HCT116 (cell line): ENCODE measurements around the gene HNF4A. TPM values are rescaled to one million over a fixed set of nuclear protein-coding genes. Genes with fewer than 3 reads are reported as not detected.

ENCODE experiments used
- ATAC-seq: fragments of 200-7000 bp; cut with Tn5 transposase; 2 replicates; pipeline ENCODE4 v1.9.1; 2020; ENCODE audit warnings: mild to moderate bottlenecking, moderate library complexity
- BruUV-seq: library from RNA; stranded (reverse); fragments of 400-500 nt; replicated peaks from 2 replicates; lab custom pipeline; 2021; lab: Mats Ljungman, UMichigan
- CTCF ChIA-PET: fragments of 300-600 bp; sonication (Branson Sonifier 250); formaldehyde crosslinking; loops from one replicate; lab custom pipeline; 2021; ENCODE audit warnings: antibody characterized with exemption; lab: Charles Lee
- POLR2A ChIA-PET: fragments of 300-600, 350-600 bp; sonication (Branson Sonifier 250); formaldehyde crosslinking; loops from one replicate; lab custom pipeline; 2021; ENCODE audit warnings: antibody characterized with exemption; lab: Charles Lee
- RAD21 ChIA-PET, 2 experiments: fragments of 300-600 bp; sonication (Branson Sonifier 250); formaldehyde crosslinking; loops; one replicate each; lab custom pipeline; 2023; ENCODE audit warnings: low total read pairs in 2 of 2; ENCODE audit not compliant: uncharacterized antibody in 2 of 2, unreplicated experiment in 2 of 2, low non-redundant PET in 1 of 2; lab: Charles Lee
- DNase-seq: peaks from one replicate; pipeline ENCODE4 v3.0.0-alpha.2; 2010; ENCODE audit warnings: low read depth, low spot score
- H2AFZ ChIP-seq: fragments of 200-600 bp; shearing (Covaris generic), sonication (generic); 2 replicates; pipeline ENCODE4 v1.6.1; 2017; ENCODE audit warnings: low read depth, mixed run types, mixed read lengths, antibody characterized with exemption, low read length; ENCODE audit not compliant: poor library complexity, severe bottlenecking
- H3K27ac ChIP-seq: 2 replicates; pipeline ENCODE4 v1.5.1; 2012; ENCODE audit warnings: low read depth, low read length
- H3K27me3 ChIP-seq: fragments of 200-600 bp; sonication (generic); 2 replicates; pipeline ENCODE4 v1.6.1; 2016; ENCODE audit warnings: mixed run types, low read length, mixed read lengths; ENCODE audit not compliant: insufficient read depth
- H3K36me3 ChIP-seq, 2 experiments: fragments of 200-500 bp in 1 of 2; fragments of 200-600 bp in 1 of 2; sonication (Bioruptor generic) in 1 of 2; sonication (generic) in 1 of 2; 2 replicates each; pipeline versions ENCODE4 v1.5.1 to v1.6.1; 2014 to 2016; ENCODE audit warnings: low read length in 2 of 2, inconsistent platforms in 1 of 2, mixed read lengths in 1 of 2, mixed run types in 1 of 2; ENCODE audit not compliant: insufficient read depth in 2 of 2, control insufficient read depth in 1 of 2
- H3K4me1 ChIP-seq, 2 experiments: fragments of 200-600 bp in 1 of 2; sonication (generic) in 1 of 2; 2 replicates each; pipeline versions ENCODE4 v1.5.1 to v1.6.1; 2012 to 2017; ENCODE audit warnings: low read length in 2 of 2, inconsistent platforms in 1 of 2, mild to moderate bottlenecking in 1 of 2, mixed read lengths in 1 of 2, mixed run types in 1 of 2, moderate library complexity in 1 of 2; ENCODE audit not compliant: insufficient read depth in 2 of 2, control insufficient read depth in 1 of 2
- H3K4me2 ChIP-seq: fragments of 200-600 bp; sonication (generic); 2 replicates; pipeline ENCODE4 v1.6.1; 2017; ENCODE audit warnings: mixed run types, low read length, mixed read lengths
- H3K4me3 ChIP-seq, 2 experiments: fragments of 200-600 bp in 1 of 2; sonication (generic) in 1 of 2; replicated peaks in 1 of 2; 2 replicates each; pipeline ENCODE4 v1.5.1; 2011 to 2016; ENCODE audit warnings: low read length in 2 of 2, control low read depth in 1 of 2, low read depth in 1 of 2, mild to moderate bottlenecking in 1 of 2, mixed read lengths in 1 of 2, mixed run types in 1 of 2
- H3K79me2 ChIP-seq: fragments of 200-600 bp; sonication (generic); 2 replicates; pipeline ENCODE4 v1.6.1; 2017; ENCODE audit warnings: mild to moderate bottlenecking, mixed run types, low read length, moderate library complexity, mixed read lengths; ENCODE audit not compliant: insufficient read depth
- H3K9ac ChIP-seq: fragments of 200-600 bp; sonication (generic); 2 replicates; pipeline ENCODE4 v1.6.1; 2016; ENCODE audit warnings: low read length, mixed read lengths
- H3K9me2 ChIP-seq: fragments of 200-600 bp; sonication (generic), shearing (Covaris generic); 2 replicates; pipeline ENCODE4 v1.6.1; 2017; ENCODE audit warnings: mixed run types, mild to moderate bottlenecking, moderate library complexity; ENCODE audit not compliant: insufficient read depth
- H3K9me3 ChIP-seq, 2 experiments: fragments of 200-500 bp in 1 of 2; fragments of 200-600 bp in 1 of 2; sonication (Bioruptor generic) in 1 of 2; sonication (generic) in 1 of 2; 2 replicates each; pipeline ENCODE4 v1.6.1; 2014 to 2017; ENCODE audit warnings: low read length in 2 of 2, mixed read lengths in 2 of 2, inconsistent platforms in 1 of 2, low read depth in 1 of 2, mild to moderate bottlenecking in 1 of 2, mixed run types in 1 of 2, moderate library complexity in 1 of 2; ENCODE audit not compliant: control insufficient read depth in 1 of 2, insufficient read depth in 1 of 2
- H4K20me1 ChIP-seq: fragments of 200-600 bp; sonication (generic), shearing (Covaris generic); 2 replicates; pipeline ENCODE4 v1.6.1; 2017; ENCODE audit warnings: mixed run types, mild to moderate bottlenecking, moderate library complexity; ENCODE audit not compliant: insufficient read depth
- CBX3 ChIP-seq: IDR thresholded peaks from 2 replicates; pipeline ENCODE4 v1.6.1; 2012; ENCODE audit warnings: low read depth
- CEBPB ChIP-seq: IDR thresholded peaks from 2 replicates; pipeline ENCODE4 v1.6.1; 2012; ENCODE audit warnings: low read depth
- EGR1 ChIP-seq: IDR thresholded peaks from 2 replicates; pipeline ENCODE4 v1.6.1; 2012; ENCODE audit warnings: low read depth
- ELF1 ChIP-seq: IDR thresholded peaks from 2 replicates; pipeline ENCODE4 v1.6.1; 2012; ENCODE audit warnings: low read depth, borderline replicate concordance
- EZH2 ChIP-seq: fragments of 200-600 bp; sonication (generic); IDR thresholded peaks from 2 replicates; pipeline ENCODE4 v1.6.1; 2017; ENCODE audit warnings: antibody characterized with exemption, mixed run types
- EZH2phosphoT487 ChIP-seq: fragments of 200-600 bp; IDR thresholded peaks from 2 replicates; pipeline ENCODE4 v1.6.1; 2018; ENCODE audit warnings: antibody characterized with exemption, borderline replicate concordance
- FOSL1 ChIP-seq: IDR thresholded peaks from 2 replicates; pipeline ENCODE4 v1.6.1; 2012; ENCODE audit warnings: low read depth
- JUND ChIP-seq: IDR thresholded peaks from 2 replicates; pipeline ENCODE4 v1.6.1; 2012
- POLR2AphosphoS5 ChIP-seq: IDR thresholded peaks from 2 replicates; pipeline ENCODE4 v1.6.1; 2011; ENCODE audit warnings: mild to moderate bottlenecking, low read depth, low read length, moderate library complexity
- RAD21 ChIP-seq: IDR thresholded peaks from 2 replicates; pipeline ENCODE4 v1.6.1; 2012; ENCODE audit warnings: low read depth, mild to moderate bottlenecking
- SIN3A ChIP-seq: IDR thresholded peaks from 2 replicates; pipeline ENCODE4 v1.6.1; 2012; ENCODE audit warnings: low read depth
- SP1 ChIP-seq: IDR thresholded peaks from 2 replicates; pipeline ENCODE4 v1.6.1; 2012; ENCODE audit warnings: low read depth
- SRF ChIP-seq: IDR thresholded peaks from 2 replicates; pipeline ENCODE4 v1.6.1; 2012; ENCODE audit warnings: low read depth
- YY1 ChIP-seq: IDR thresholded peaks from 2 replicates; pipeline ENCODE4 v1.6.1; 2011; ENCODE audit warnings: low read length, low read depth, moderate library complexity, mild to moderate bottlenecking; ENCODE audit not compliant: insufficient replicate concordance; ENCODE audit errors: extremely low read depth
- ZFX ChIP-seq: fragments of 450-650 bp; IDR thresholded peaks from 2 replicates; pipeline ENCODE4 v1.6.1; 2017
- ZNF274 ChIP-seq: fragments of 200-500 bp; sonication (Bioruptor generic); IDR thresholded peaks from 2 replicates; pipeline ENCODE4 v1.6.1; 2014; ENCODE audit warnings: mild to moderate bottlenecking, low read depth, low read length, inconsistent platforms
- intact Hi-C: fragments of 100-400 bp; cut with micrococcal nuclease; formaldehyde crosslinking; loops from 2 replicates; pipeline ENCODE4 v1.10.0; 2022
- total RNA-seq: library from RNA; stranded (reverse); gene quantifications from one replicate; pipeline ENCODE4 v1.2.1, GENCODE V29; 2021; ENCODE audit not compliant: unreplicated experiment
- TF ChIP-seq, protein P1 (sequence below), 3 experiments: fragments of 200-600 bp in 1 of 3; sonication (generic) in 1 of 3; IDR thresholded peaks in 2 of 3; conservative IDR thresholded peaks in 1 of 3; 2 replicates each; pipeline ENCODE4 v1.5.1; 2012 to 2017; ENCODE audit warnings: low read depth in 2 of 3, low read length in 2 of 3, antibody characterized with exemption in 1 of 3, borderline replicate concordance in 1 of 3, control low read depth in 1 of 3, mild to moderate bottlenecking in 1 of 3, mixed read lengths in 1 of 3, mixed run types in 1 of 3, moderate library complexity in 1 of 3; ENCODE audit not compliant: insufficient read depth in 1 of 3
- TF ChIP-seq, protein P2 (sequence below): IDR thresholded peaks from 2 replicates; pipeline ENCODE4 v1.6.1; 2012
- TF ChIP-seq, protein P3 (sequence below): IDR thresholded peaks from 2 replicates; pipeline ENCODE4 v1.6.1; 2012; ENCODE audit warnings: low read depth
- TF ChIP-seq, protein P4 (sequence below): IDR thresholded peaks from 2 replicates; pipeline ENCODE4 v1.6.1; 2011; ENCODE audit warnings: mild to moderate bottlenecking, low read length, moderate library complexity; ENCODE audit not compliant: insufficient replicate concordance; ENCODE audit errors: extremely low read depth

Gene HNF4A
- total RNA-seq, 1 experiment from 2014 or later = 7.4 TPM

DNA sequence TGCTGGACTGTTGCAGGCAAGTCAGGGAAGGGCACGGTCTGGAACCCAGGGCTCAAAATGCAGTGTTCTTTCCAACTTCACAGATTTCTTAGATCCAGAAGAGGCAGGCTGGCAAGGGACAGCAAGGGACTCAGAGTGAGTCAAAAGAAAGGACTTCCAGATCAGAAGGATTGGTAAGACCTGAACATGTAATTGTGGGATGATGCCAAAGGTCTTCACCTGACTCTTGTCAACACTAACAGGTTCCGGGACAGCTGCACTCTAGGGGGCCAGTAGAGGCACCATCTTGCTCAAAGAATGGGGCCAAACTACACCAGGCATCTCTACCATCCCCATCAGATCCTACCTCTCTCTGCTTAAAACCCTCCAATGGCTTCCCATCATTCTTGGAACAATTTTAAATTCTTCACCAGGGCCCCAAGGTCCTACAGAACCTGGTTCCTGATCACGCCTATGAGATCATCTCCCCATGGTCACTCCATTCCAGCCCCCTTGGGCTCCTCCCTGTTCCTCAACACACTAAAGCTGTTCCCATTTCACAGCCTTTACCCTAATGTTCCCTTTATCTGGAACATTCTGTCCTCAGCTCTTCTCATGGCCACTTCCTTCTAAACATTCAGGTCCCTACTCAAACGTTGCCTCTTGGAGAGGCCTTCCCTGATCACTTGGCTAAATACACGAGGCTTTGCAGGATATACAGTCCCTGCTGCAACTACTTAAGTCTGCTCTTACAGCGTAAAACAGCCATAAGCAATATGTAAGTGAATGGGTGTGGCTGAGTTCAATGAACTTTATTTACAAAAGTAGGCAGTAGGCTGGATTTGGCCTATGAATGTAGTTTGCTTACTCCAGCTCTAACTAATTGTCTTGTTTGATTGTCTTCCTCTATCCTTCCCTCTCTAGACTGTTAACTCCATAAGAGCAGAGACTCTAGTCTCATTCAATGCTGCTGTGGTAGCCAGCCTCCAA is 90.5 kb downstream of the HNF4A start:
- TF ChIP-seq JUND = no peak
- no peak for TF ChIP-seq ZNF274
- TF ChIP-seq, protein P1, sequence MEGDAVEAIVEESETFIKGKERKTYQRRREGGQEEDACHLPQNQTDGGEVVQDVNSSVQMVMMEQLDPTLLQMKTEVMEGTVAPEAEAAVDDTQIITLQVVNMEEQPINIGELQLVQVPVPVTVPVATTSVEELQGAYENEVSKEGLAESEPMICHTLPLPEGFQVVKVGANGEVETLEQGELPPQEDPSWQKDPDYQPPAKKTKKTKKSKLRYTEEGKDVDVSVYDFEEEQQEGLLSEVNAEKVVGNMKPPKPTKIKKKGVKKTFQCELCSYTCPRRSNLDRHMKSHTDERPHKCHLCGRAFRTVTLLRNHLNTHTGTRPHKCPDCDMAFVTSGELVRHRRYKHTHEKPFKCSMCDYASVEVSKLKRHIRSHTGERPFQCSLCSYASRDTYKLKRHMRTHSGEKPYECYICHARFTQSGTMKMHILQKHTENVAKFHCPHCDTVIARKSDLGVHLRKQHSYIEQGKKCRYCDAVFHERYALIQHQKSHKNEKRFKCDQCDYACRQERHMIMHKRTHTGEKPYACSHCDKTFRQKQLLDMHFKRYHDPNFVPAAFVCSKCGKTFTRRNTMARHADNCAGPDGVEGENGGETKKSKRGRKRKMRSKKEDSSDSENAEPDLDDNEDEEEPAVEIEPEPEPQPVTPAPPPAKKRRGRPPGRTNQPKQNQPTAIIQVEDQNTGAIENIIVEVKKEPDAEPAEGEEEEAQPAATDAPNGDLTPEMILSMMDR (IDR thresholded peaks at IDR 0.05 in 2 of 3, conservative IDR thresholded peaks at IDR 0.05 in 1 of 3; ENCODE audit: borderline replicate concordance in 1 of 3, insufficient read depth in 1 of 3, low read depth in 2 of 3, low read length in 2 of 3) = no peak
- TF ChIP-seq CBX3 = no peak
- no peak for TF ChIP-seq SRF
- no peak for TF ChIP-seq RAD21
- TF ChIP-seq ZFX = no peak
- TF ChIP-seq EZH2 = no peak
- no peak for TF ChIP-seq CEBPB
- no peak for TF ChIP-seq ELF1
- no peak for TF ChIP-seq FOSL1
- TF ChIP-seq, protein P2, sequence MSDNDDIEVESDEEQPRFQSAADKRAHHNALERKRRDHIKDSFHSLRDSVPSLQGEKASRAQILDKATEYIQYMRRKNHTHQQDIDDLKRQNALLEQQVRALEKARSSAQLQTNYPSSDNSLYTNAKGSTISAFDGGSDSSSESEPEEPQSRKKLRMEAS = no peak
- TF ChIP-seq, protein P3, sequence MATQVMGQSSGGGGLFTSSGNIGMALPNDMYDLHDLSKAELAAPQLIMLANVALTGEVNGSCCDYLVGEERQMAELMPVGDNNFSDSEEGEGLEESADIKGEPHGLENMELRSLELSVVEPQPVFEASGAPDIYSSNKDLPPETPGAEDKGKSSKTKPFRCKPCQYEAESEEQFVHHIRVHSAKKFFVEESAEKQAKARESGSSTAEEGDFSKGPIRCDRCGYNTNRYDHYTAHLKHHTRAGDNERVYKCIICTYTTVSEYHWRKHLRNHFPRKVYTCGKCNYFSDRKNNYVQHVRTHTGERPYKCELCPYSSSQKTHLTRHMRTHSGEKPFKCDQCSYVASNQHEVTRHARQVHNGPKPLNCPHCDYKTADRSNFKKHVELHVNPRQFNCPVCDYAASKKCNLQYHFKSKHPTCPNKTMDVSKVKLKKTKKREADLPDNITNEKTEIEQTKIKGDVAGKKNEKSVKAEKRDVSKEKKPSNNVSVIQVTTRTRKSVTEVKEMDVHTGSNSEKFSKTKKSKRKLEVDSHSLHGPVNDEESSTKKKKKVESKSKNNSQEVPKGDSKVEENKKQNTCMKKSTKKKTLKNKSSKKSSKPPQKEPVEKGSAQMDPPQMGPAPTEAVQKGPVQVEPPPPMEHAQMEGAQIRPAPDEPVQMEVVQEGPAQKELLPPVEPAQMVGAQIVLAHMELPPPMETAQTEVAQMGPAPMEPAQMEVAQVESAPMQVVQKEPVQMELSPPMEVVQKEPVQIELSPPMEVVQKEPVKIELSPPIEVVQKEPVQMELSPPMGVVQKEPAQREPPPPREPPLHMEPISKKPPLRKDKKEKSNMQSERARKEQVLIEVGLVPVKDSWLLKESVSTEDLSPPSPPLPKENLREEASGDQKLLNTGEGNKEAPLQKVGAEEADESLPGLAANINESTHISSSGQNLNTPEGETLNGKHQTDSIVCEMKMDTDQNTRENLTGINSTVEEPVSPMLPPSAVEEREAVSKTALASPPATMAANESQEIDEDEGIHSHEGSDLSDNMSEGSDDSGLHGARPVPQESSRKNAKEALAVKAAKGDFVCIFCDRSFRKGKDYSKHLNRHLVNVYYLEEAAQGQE = no peak
- no peak for TF ChIP-seq SIN3A
- TF ChIP-seq, protein P4, sequence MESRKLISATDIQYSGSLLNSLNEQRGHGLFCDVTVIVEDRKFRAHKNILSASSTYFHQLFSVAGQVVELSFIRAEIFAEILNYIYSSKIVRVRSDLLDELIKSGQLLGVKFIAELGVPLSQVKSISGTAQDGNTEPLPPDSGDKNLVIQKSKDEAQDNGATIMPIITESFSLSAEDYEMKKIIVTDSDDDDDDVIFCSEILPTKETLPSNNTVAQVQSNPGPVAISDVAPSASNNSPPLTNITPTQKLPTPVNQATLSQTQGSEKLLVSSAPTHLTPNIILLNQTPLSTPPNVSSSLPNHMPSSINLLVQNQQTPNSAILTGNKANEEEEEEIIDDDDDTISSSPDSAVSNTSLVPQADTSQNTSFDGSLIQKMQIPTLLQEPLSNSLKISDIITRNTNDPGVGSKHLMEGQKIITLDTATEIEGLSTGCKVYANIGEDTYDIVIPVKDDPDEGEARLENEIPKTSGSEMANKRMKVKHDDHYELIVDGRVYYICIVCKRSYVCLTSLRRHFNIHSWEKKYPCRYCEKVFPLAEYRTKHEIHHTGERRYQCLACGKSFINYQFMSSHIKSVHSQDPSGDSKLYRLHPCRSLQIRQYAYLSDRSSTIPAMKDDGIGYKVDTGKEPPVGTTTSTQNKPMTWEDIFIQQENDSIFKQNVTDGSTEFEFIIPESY = no peak
- TF ChIP-seq EGR1 = no peak
- no peak for TF ChIP-seq YY1
- no peak for TF ChIP-seq POLR2AphosphoS5
- no peak for TF ChIP-seq EZH2phosphoT487
- TF ChIP-seq SP1 = no peak
- H3K9ac ChIP-seq = no peak overlapping the region
- no peaks in the 10 kb centered on the region for H3K4me1 ChIP-seq
- no peaks in the 10 kb centered on the region for H4K20me1 ChIP-seq
- H3K79me2 ChIP-seq = no peaks in the 10 kb centered on the region
- RAD21 ChIA-PET = no interaction called here
- no peak overlapping the region for H2AFZ ChIP-seq
- CTCF ChIA-PET = no interaction called here
- H3K27me3 ChIP-seq = no peaks in the 10 kb centered on the region
- BruUV-seq = no TSS peak
- intact Hi-C loops = no loop called here
- DNase-seq (no peak), ATAC-seq (no peak)
- H3K4me3 ChIP-seq = no peak overlapping the region
- no peak overlapping the region for H3K4me2 ChIP-seq
- no peaks in the 10 kb centered on the region for H3K9me3 ChIP-seq
- H3K9me2 ChIP-seq = no peaks in the 10 kb centered on the region
- POLR2A ChIA-PET = no interaction called here
- no peak overlapping the region for H3K27ac ChIP-seq
- no peaks in the 10 kb centered on the region for H3K36me3 ChIP-seq
